Vagina (tissue), 2 donors: Measurements from ENCODE around the gene RHOJ. TPM values are rescaled to one million over a fixed set of nuclear protein-coding genes. Genes with fewer than 3 reads are reported as not detected.

Source experiments
- DNase-seq, 2 donors: peaks; one replicate each; pipeline ENCODE4 v3.0.0-alpha.2; 2017; ENCODE audit errors: extremely low spot score in 2 of 2
- H3K27ac ChIP-seq: fragments of 200-600 bp; sonication (generic); one replicate; pipeline ENCODE4 v1.5.1; 2019
- H3K27me3 ChIP-seq: fragments of 200-600 bp; sonication (generic); one replicate; pipeline ENCODE4 v1.5.1; 2019
- H3K36me3 ChIP-seq, 2 donors: fragments of 200-600 bp; sonication (generic); one replicate each; pipeline ENCODE4 v1.5.1; 2017 to 2019
- H3K4me1 ChIP-seq: fragments of 200-600 bp; sonication (generic); one replicate; pipeline ENCODE4 v1.5.1; 2019
- H3K4me3 ChIP-seq, 2 donors: fragments of 200-600 bp; sonication (generic); 1 replicate in 1 of 2; 2 replicates in 1 of 2; pipeline ENCODE4 v1.5.1; 2016 to 2019
- H3K9me3 ChIP-seq: fragments of 200-600 bp; sonication (generic); one replicate; pipeline ENCODE4 v1.5.1; 2019
- POLR2A ChIP-seq, 2 donors: fragments of 450-650 bp; IDR thresholded peaks; one replicate each; pipeline ENCODE4 v1.6.1; 2017; ENCODE audit warnings: antibody characterized with exemption in 2 of 2, mild to moderate bottlenecking in 2 of 2, moderate library complexity in 2 of 2
- POLR2AphosphoS5 ChIP-seq, 2 donors: sonication (generic); formaldehyde crosslinking; IDR thresholded peaks; one replicate each; pipeline ENCODE4 v1.9.0; 2017; ENCODE audit warnings: antibody characterized with exemption in 2 of 2, mild to moderate bottlenecking in 2 of 2, low read depth in 1 of 2; ENCODE audit not compliant: insufficient read depth in 1 of 2
- intact Hi-C: fragments of 100-400 bp; cut with DNase I; formaldehyde crosslinking; loops from one replicate; pipeline ENCODE4 v1.15.1; 2023
- total RNA-seq: library from RNA; depleted of rRNA; stranded (reverse); fragments of >200 nt; gene quantifications from one replicate; pipeline ENCODE4 v1.2.3, GENCODE V29; 2016
- TF ChIP-seq, protein P1 (sequence below), 3 experiments: fragments of 450-650 bp in 2 of 3; fragments of 200-600 bp in 1 of 3; sonication (generic) in 1 of 3; IDR thresholded peaks; one replicate each; pipeline ENCODE4 v1.5.1; 2017 to 2019; ENCODE audit warnings: antibody characterized with exemption in 3 of 3, mild to moderate bottlenecking in 2 of 3, moderate library complexity in 2 of 3

The RHOJ gene
- total RNA-seq, 1 donor from 2014 or later: 10.8 TPM

DNA sequence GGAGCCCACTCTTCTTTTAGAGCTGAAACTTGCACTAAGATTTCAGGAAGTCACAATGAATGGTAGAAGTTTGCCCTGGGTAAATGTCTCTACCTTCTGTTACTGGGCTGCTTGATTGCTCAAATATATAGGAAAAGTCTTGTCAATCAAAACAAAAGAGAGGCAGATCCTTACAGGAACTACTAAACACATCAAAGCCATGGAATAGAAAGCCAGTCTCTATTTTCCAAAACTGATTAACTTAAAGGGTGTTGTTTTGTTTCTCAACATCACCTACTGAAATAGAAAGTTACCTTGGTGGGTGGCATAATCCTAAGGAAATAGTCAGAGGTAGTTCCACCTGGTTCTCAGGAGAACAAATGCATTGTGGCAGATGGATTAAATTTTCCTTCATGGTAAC, 114.6 kb downstream of the RHOJ start, which contains the start of gene GPHB5:
TSS of gene GPHB5 (minus strand) at position 101 of the 400 bp plus-strand sequence. CDS start 1,086 bp downstream, outside the sequence.
- Histone ChIP-seq H3K4me3 (no peak within 1 kb of the TSS), H3K27ac (no peak within 1 kb of the TSS), H3K4me1 (no peaks in the 10 kb centered on the region), H3K27me3 (no peaks in the 10 kb centered on the region), H3K36me3 (no peaks in the 10 kb centered on the region), H3K9me3 (no peaks in the 10 kb centered on the region)
- no peak for DNase-seq
- intact Hi-C loops: no loop called here
- no peak for TF ChIP-seq POLR2AphosphoS5 (IDR thresholded peaks at IDR 0.05; ENCODE audit: insufficient read depth in 1 of 2, low read depth in 1 of 2)
- TF ChIP-seq, protein P1, sequence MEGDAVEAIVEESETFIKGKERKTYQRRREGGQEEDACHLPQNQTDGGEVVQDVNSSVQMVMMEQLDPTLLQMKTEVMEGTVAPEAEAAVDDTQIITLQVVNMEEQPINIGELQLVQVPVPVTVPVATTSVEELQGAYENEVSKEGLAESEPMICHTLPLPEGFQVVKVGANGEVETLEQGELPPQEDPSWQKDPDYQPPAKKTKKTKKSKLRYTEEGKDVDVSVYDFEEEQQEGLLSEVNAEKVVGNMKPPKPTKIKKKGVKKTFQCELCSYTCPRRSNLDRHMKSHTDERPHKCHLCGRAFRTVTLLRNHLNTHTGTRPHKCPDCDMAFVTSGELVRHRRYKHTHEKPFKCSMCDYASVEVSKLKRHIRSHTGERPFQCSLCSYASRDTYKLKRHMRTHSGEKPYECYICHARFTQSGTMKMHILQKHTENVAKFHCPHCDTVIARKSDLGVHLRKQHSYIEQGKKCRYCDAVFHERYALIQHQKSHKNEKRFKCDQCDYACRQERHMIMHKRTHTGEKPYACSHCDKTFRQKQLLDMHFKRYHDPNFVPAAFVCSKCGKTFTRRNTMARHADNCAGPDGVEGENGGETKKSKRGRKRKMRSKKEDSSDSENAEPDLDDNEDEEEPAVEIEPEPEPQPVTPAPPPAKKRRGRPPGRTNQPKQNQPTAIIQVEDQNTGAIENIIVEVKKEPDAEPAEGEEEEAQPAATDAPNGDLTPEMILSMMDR (IDR thresholded peaks at IDR 0.05): no peak
- no peak for TF ChIP-seq POLR2A (IDR thresholded peaks at IDR 0.05)

DNA sequence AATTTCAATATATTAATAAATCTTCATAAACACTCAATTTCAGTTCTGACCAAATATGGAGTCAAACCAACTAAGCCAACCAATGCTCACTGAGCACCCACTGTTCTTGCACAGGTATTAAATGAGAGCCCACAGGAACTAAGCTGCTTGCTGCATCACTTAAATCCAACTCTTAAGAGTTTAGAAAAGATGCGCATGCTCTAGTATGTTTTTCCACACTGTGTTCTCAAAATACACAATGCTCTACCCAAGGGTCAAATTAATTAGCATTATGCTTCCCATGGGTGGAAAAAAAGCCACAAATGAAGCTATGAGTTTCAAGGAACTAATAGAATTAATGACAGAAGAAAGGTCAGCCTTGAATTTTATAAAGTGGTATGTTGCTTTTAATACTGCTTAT, 118.2 kb downstream of the RHOJ start:
- TF ChIP-seq, protein P1 (IDR thresholded peaks at IDR 0.05): no peak
- TF ChIP-seq POLR2AphosphoS5 (IDR thresholded peaks at IDR 0.05; ENCODE audit: insufficient read depth in 1 of 2, low read depth in 1 of 2): no peak
- no peak for TF ChIP-seq POLR2A (IDR thresholded peaks at IDR 0.05)
- Histone ChIP-seq H3K27me3 (no peaks in the 10 kb centered on the region), H3K27ac (no peak overlapping the region), H3K36me3 (no peaks in the 10 kb centered on the region), H3K4me3 (no peak overlapping the region), H3K4me1 (no peaks in the 10 kb centered on the region), H3K9me3 (no peaks in the 10 kb centered on the region)
- DNase-seq: no peak
- intact Hi-C loops: no loop called here

DNA sequence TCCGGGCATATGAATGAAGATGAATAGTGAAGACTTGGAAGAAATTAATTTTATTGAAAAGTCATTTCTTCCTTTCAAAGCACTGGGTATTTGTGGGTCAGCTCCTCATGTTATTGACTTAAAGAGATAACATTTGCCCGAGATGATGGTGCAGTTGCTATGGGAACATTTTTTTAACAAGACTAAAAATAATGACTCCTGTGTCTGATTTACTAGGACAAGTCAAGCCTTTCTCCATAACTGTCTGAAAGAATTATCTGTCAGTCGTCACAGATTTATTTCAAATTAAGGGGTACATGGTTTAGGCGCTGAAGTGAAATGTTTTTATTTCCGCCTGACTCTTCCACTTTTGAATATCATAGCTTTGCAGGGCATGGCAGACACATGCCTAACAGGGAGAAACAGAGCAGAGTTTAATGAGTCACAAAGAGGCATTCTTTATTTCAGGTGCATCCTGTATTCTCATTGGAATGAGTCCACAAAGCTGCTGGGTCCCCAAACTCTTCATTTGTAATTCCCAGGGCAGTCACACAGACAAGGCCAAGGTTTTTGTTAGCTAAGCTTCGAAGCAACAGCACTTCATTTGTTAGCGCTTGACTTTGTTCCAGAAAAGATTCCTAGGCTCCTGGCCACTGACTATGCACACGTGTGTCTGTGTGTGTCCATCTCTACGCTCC, 118.8 kb downstream of the RHOJ start:
- H3K9me3 ChIP-seq: no peaks in the 10 kb centered on the region

DNA sequence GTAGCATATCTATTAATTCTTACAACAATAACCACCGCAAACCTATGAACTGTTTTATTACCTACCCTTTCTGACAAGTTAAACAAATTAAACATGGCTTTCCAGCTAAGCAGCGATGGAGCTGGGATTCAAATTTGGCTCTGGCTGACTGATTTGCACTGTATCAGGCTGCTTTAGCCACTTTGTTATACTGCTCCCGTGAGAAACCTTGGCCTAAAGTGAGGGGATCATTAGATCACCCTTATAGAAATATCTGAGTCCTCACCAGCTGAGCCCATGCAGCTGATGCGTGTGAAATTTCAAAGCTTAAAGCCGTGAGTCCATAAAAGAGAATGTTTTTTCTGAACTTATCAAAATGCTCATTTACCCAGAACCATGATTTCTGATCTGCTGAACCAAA, 122.6 kb downstream of the RHOJ start:
- no peak for DNase-seq
- TF ChIP-seq POLR2AphosphoS5 (IDR thresholded peaks at IDR 0.05; ENCODE audit: insufficient read depth in 1 of 2, low read depth in 1 of 2) (no peak), POLR2A (IDR thresholded peaks at IDR 0.05) (no peak)
- TF ChIP-seq, protein P1 (IDR thresholded peaks at IDR 0.05): no peak
- intact Hi-C loops: no loop called here
- H3K4me1 ChIP-seq: no peaks in the 10 kb centered on the region
- H3K27me3 ChIP-seq: no peaks in the 10 kb centered on the region
- H3K4me3 ChIP-seq: no peak overlapping the region
- H3K9me3 ChIP-seq: no peaks in the 10 kb centered on the region
- no peak overlapping the region for H3K27ac ChIP-seq
- no peaks in the 10 kb centered on the region for H3K36me3 ChIP-seq

More for the DNA sequence above, 118.8 kb downstream of the RHOJ start:
- no peak overlapping the region for H3K27ac ChIP-seq
- no peaks in the 10 kb centered on the region for H3K27me3 ChIP-seq
- DNase-seq: no peak
- H3K36me3 ChIP-seq: no peaks in the 10 kb centered on the region
- no peaks in the 10 kb centered on the region for H3K4me1 ChIP-seq
- TF ChIP-seq POLR2AphosphoS5 (IDR thresholded peaks at IDR 0.05; ENCODE audit: insufficient read depth in 1 of 2, low read depth in 1 of 2) (no peak), POLR2A (IDR thresholded peaks at IDR 0.05) (no peak)
- TF ChIP-seq, protein P1 (IDR thresholded peaks at IDR 0.05): no peak
- intact Hi-C loops: no loop called here
- no peak overlapping the region for H3K4me3 ChIP-seq
